Calu3 (cell line): Measurements from ENCODE around the gene PSAPL1. TPM values are rescaled to one million over a fixed set of nuclear protein-coding genes. Genes with fewer than 3 reads are reported as not detected.

Experiments
- BruUV-seq: library from RNA; stranded (reverse); fragments of 400-500 nt; replicated peaks from 2 replicates; lab custom pipeline; 2021; lab: Mats Ljungman, UMichigan
- CTCF ChIA-PET: fragments of 300-600 bp; sonication (Branson Sonifier 250); formaldehyde crosslinking; loops from one replicate; lab custom pipeline; 2022; ENCODE audit warnings: antibody characterized with exemption; lab: Charles Lee
- DNase-seq: peaks from one replicate; pipeline ENCODE4 v3.0.0; 2022
- H3K27ac Mint-ChIP-seq: one replicate; pipeline ENCODE4 v1.8.0; 2022; ENCODE audit warnings: mixed read lengths; ENCODE audit not compliant: unreplicated experiment
- H3K27me3 Mint-ChIP-seq: one replicate; pipeline ENCODE4 v1.8.0; 2022; ENCODE audit warnings: mixed read lengths; ENCODE audit not compliant: unreplicated experiment
- H3K36me3 Mint-ChIP-seq: one replicate; pipeline ENCODE4 v1.8.0; 2022; ENCODE audit warnings: mild to moderate bottlenecking, moderate library complexity, mixed read lengths; ENCODE audit not compliant: insufficient read depth, unreplicated experiment
- H3K4me1 Mint-ChIP-seq: one replicate; pipeline ENCODE4 v1.8.0; 2022; ENCODE audit warnings: mild to moderate bottlenecking, low read depth, mixed read lengths; ENCODE audit not compliant: unreplicated experiment
- H3K4me3 Mint-ChIP-seq: one replicate; pipeline ENCODE4 v1.8.0; 2022; ENCODE audit warnings: mild to moderate bottlenecking, low read depth, moderate library complexity, mixed read lengths; ENCODE audit not compliant: unreplicated experiment
- H3K9me3 Mint-ChIP-seq: one replicate; pipeline ENCODE4 v1.8.0; 2022; ENCODE audit warnings: low read depth, mixed read lengths; ENCODE audit not compliant: unreplicated experiment
- CTCF ChIP-seq: fragments of 200-600 bp; IDR thresholded peaks from one replicate; pipeline ENCODE4 v1.8.0; 2022; ENCODE audit warnings: antibody characterized with exemption; ENCODE audit not compliant: unreplicated experiment
- intact Hi-C: fragments of 100-400 bp; cut with micrococcal nuclease; formaldehyde crosslinking; loops from one replicate; pipeline ENCODE4 v1.10.0; 2022; ENCODE audit not compliant: unreplicated experiment
- total RNA-seq: library from RNA; stranded (reverse); gene quantifications from 2 replicates; pipeline ENCODE4 v1.2.3, GENCODE V29; 2022

PSAPL1 gene
- total RNA-seq, 1 experiment from 2014 or later: not detected

DNA sequence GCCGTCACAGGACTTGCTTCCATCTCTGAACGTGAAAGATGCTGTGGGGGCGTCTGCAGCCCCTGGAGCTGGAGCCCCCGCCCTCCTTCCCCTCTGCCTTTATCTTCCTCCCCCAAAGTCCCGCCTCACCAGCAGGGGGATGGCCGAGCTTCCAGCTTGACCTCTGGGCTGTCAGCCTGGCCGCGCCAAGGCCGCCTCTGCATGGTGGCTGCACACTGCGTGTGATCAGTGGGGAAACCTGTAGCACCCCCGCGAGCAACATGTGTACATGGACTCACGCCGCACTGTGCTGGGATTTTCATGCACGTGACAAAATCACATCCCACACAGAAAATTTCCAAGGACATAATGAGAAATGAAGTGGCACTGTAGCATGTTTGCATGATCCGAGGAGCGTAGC is 26.5 kb upstream of the PSAPL1 start:
- no peak overlapping the region for H3K4me3 Mint-ChIP-seq

DNA sequence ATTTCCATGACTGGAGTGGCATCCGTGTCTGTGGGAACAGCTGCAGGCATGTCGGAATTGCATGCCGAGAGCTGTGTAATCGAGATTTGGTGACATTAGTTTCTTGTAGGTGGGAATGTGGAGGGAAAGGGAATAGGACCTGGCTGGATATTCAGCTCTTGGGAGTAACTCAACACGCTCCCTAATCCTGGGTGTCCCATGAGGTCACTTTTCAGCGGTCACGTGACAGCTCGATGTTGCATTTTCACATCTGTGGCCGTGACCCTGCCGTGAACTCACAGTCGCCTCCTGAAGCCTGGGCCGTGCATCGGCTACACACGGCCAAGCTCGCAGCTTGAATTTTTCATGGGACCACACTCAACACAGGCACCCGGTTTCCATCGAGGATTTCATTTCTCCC is 25.8 kb upstream of the PSAPL1 start:
- H3K27ac Mint-ChIP-seq: no peak overlapping the region
- intact Hi-C loops: loop anchor here (5.0 kb wide), 1 partner anchor 268 kb away; the partner anchor contains the start of gene SORCS2

More for the DNA sequence above, 26.5 kb upstream of the PSAPL1 start:
- Mint-ChIP-seq H3K4me1 (no peaks in the 10 kb centered on the region), H3K9me3 (no peaks in the 10 kb centered on the region), H3K27me3 (peaks cover 26% of the 10 kb centered on the region), H3K36me3 (no peaks in the 10 kb centered on the region), H3K27ac (no peak overlapping the region)
- CTCF ChIA-PET: interaction anchor here (0.5 kb wide), 1 partner anchor 174 kb away, joined by 4 read pairs; no protein-coding TSS in a partner anchor
- no peak for DNase-seq
- intact Hi-C loops: loop anchor here (5.0 kb wide), 1 partner anchor 269 kb away; the partner anchor contains the start of gene SORCS2
- TF ChIP-seq CTCF: no peak
- no TSS peak for BruUV-seq

GRCh38 chr4:7459471-7459870 is 24.7 kb upstream of the PSAPL1 start:
- no peaks in the 10 kb centered on the region for H3K36me3 Mint-ChIP-seq
- DNase-seq: no peak
- no TSS peak for BruUV-seq
- TF ChIP-seq CTCF: no peak
- no peaks in the 10 kb centered on the region for H3K4me1 Mint-ChIP-seq
- H3K27me3 Mint-ChIP-seq: peaks cover 23% of the 10 kb centered on the region
- intact Hi-C loops: no loop called here
- CTCF ChIA-PET: no interaction called here
- H3K4me3 Mint-ChIP-seq: no peak overlapping the region
- no peak overlapping the region for H3K27ac Mint-ChIP-seq
- H3K9me3 Mint-ChIP-seq: no peaks in the 10 kb centered on the region

More for the DNA sequence above, 25.8 kb upstream of the PSAPL1 start:
- Mint-ChIP-seq H3K4me1 (no peaks in the 10 kb centered on the region), H3K36me3 (no peaks in the 10 kb centered on the region), H3K27me3 (peaks cover 26% of the 10 kb centered on the region), H3K4me3 (no peak overlapping the region), H3K9me3 (no peaks in the 10 kb centered on the region)
- no peak for TF ChIP-seq CTCF
- CTCF ChIA-PET: no interaction called here
- no peak for DNase-seq
- BruUV-seq: no TSS peak

DNA sequence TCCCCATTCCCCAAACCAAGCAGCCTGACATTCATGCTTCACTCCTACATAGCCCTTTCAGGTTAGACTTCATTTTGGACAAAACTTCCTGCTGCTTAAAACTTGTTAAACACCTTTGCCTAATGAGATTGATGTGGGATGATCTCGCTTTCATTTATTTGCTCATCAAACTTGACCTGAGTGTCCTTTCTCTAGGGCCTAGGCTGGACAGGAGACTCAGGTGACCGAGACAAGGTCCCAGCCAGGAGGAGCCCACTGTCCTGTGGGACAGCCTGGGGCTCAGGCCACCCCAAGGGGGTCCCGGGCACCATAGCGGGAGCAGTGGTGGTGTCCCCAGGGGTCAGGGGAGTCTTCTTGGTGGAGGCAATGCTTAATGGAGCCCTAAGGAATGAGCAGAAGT is 23.7 kb upstream of the PSAPL1 start:
- no TSS peak for BruUV-seq
- intact Hi-C loops: no loop called here
- TF ChIP-seq CTCF: no peak
- Mint-ChIP-seq H3K36me3 (no peaks in the 10 kb centered on the region), H3K9me3 (no peaks in the 10 kb centered on the region), H3K27ac (no peak overlapping the region), H3K4me3 (no peak overlapping the region), H3K4me1 (no peaks in the 10 kb centered on the region), H3K27me3 (peaks cover 15% of the 10 kb centered on the region)
- CTCF ChIA-PET: no interaction called here
- DNase-seq: no peak
